OCI-LY7 (cell line): Measurements from ENCODE around the gene RELN.

Source experiments
- EZH2phosphoT487 ChIP-seq: fragments of 200-600 bp; sonication (generic); IDR thresholded peaks from 2 replicates; pipeline ENCODE4 v1.6.1; 2018; ENCODE audit warnings: low read depth, borderline replicate concordance, mild to moderate bottlenecking, mixed run types, antibody characterized with exemption, low read length, moderate library complexity, mixed read lengths
- TF ChIP-seq, protein P1 (sequence below): fragments of 200-600 bp; sonication (generic); conservative IDR thresholded peaks from 2 replicates; pipeline ENCODE4 v1.5.1; 2014; ENCODE audit warnings: mild to moderate bottlenecking, antibody characterized with exemption, low read length, moderate library complexity, mixed read lengths

DNA sequence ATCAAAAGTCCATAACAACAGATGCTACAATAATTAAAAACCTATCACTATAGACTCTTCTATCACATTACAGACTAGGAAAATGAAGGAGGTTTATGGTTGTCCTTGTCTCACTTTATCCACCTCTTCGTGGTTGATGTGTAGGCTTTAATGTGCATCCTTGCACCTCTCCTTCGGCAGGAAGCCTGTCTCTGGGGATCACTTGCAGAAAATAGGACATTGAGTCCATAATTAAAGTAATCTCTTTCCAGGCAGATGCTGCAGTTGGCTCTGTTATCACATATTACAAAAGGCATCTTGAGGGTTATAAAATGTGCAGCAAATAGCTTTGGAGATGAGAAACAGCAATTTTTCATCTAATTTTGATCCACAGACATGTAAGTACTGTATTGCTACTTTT, 168.4 kb downstream of the RELN start:
- TF ChIP-seq, protein P1, sequence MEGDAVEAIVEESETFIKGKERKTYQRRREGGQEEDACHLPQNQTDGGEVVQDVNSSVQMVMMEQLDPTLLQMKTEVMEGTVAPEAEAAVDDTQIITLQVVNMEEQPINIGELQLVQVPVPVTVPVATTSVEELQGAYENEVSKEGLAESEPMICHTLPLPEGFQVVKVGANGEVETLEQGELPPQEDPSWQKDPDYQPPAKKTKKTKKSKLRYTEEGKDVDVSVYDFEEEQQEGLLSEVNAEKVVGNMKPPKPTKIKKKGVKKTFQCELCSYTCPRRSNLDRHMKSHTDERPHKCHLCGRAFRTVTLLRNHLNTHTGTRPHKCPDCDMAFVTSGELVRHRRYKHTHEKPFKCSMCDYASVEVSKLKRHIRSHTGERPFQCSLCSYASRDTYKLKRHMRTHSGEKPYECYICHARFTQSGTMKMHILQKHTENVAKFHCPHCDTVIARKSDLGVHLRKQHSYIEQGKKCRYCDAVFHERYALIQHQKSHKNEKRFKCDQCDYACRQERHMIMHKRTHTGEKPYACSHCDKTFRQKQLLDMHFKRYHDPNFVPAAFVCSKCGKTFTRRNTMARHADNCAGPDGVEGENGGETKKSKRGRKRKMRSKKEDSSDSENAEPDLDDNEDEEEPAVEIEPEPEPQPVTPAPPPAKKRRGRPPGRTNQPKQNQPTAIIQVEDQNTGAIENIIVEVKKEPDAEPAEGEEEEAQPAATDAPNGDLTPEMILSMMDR = no peak
- no peak for TF ChIP-seq EZH2phosphoT487
